NK-92 treated with Interleukin-12 subunit alpha and Interleukin-12 subunit beta, amount 100 ng/mL, for 24 hours (cell line): ENCODE measurements around the gene HLA-F.
A peak's percentile ranks its signal among the peaks of the same experiment; 100 is the strongest.

Experiments
- DNase-seq: peaks from one replicate; lab custom pipeline; 2025; lab: John Stamatoyannopoulos, UW

The HLA-F gene

DNA sequence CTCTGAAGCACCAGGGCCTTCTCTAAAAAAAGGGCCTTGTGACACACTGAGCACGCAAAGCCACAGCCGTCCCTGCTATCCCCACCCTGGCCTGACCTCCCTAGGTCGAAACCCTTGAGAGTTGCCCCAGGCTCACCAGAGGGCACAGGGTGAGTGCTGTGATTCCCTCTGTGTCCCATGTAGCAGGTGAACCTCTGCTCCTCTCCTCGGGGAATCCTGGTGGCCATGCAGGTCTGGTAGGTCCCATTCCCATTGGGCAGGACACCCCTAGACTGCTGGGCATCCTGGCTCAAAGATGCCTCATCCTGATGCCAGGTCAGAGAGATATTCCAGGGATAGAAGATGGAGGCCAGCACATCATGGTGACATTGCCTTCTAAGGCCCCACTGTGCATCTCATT, 20.9 kb downstream of the HLA-F start:
- DNase-seq = no peak

DNA sequence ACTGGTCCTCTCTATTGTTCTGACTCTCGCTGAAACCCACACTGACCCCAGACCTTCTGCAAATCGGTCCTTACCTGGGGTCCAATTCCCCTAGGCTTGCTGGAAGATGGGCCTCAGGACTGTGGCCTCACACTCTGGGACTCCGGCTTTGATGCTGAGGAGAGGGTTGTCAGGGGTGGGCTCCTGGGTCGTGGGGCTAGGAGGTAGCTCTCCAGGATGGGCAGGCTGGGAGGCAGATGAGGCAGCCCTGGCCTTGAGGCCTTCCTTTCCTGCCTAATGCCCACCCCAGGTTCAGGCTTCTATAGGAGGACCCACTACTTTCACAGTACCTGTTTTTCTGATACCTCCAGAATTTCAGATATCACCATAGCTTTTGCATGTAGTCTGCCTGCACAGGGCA, 21.4 kb downstream of the HLA-F start:
- no peak for DNase-seq

DNA sequence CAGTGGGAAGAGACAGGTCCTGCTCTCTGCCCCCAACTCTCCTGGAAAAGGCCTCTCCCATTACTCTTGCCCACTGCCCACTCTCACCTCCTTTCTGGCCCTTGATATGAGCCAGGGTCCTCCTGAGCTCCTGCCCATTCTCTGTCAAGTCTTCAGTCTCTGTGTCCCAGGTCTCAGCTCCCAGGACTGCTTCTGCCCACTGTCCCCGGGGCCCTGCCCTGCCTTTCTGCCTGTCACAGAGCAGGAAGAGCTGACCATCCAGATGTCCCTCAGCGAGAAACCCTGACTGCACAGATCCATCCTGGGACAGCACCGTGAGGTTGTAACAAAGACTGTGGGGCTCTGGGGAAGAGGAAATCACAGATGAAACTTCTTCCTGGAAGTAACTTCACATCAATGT, 22.2 kb downstream of the HLA-F start:
- DNase-seq = no peak

DNA sequence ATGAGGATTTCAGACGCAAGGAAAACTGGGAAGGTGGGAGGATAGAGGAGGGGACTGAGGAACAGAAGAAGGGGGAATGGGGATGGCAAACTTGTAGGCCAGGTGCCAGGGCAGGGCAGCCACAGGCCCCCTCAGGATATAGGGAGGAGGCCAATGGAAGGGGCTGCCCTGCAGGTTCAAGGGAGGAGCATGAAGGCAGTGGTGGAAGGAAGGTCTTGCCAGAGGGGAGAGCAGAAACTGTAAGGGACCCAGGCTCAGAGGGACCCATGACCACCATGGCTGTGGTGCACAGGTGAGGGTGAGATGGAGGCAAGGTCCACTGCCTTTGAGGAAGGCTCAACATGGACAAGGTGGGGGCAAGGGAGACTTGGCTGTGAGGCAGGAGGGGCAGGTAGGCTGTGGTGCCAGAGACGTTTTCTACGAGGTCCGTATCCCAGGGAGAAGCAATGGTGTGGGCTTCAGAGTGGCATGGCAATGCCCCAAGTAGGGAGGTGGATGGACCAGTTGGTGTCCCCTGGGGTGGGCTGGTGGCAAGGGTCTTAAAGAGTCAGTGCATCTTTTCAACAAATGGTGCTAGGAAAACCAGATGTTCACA, 22.7 kb downstream of the HLA-F start:
- DNase-seq = no peak

DNA sequence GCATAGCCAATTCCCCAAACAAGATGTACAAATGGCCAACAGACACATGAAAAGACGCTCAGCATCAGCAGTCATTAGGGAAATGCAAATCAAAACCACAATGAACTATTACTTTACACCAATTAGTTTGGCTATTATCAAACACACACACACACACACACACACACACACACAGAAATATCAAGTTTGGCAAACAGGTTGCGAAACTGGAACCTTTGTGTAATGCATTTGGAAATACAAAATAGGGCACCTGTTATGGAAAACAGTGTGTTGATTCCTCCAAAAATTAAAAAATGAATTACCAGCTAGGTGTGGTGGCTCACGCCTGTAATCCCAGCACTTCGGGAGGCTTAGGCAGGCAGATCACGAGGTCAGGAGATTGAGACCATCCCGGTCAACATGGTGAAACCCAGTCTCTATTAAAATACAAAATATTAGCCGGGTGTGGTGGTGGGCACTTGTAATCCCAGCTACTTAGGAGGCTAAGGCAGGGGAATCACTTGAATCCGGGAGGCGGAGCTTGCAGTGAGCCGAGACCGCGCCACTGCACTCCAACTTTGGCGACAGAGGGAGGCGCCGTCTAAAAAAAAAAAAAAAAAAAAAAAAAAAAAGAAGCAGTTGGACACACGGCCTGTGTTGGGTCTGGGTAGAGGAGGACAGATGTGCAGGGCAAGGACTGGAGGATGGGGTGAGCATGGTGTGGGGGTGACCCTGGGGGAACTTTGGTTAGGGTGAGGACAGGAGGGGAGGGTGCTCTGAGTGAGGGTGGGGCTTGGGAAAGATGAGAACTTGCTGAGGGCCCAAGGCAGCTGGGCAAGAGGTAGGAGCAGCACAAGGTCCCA, 23.8 kb downstream of the HLA-F start:
- no peak for DNase-seq

DNA sequence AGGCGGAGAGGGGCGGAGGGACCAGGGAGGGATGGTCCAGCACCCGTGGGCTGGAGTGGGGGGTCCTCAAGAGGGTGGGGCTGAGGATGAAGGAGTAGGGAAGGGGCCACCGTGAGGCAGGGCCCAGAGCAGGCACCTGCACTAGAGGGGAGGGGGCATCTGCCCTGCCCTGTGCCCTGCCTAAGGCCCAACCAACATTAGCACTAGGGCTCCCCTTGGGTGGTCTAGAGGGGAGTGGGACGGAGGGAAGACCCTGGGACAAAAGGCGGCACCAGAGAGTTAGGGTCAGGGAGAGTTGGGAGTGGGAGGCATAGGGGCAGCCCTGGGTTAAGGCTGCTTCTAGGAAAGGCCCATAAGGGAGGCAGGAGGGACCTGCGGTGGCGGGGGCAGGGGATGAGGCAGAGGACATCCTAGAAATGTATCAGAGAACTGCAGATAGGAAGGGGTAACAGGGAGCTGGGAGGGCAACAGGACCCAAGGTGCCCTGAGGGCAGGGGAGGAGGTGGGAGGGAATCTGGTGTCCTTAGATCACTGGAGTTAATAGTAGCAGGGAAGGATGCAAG, 24.5 kb downstream of the HLA-F start:
- no peak for DNase-seq

DNA sequence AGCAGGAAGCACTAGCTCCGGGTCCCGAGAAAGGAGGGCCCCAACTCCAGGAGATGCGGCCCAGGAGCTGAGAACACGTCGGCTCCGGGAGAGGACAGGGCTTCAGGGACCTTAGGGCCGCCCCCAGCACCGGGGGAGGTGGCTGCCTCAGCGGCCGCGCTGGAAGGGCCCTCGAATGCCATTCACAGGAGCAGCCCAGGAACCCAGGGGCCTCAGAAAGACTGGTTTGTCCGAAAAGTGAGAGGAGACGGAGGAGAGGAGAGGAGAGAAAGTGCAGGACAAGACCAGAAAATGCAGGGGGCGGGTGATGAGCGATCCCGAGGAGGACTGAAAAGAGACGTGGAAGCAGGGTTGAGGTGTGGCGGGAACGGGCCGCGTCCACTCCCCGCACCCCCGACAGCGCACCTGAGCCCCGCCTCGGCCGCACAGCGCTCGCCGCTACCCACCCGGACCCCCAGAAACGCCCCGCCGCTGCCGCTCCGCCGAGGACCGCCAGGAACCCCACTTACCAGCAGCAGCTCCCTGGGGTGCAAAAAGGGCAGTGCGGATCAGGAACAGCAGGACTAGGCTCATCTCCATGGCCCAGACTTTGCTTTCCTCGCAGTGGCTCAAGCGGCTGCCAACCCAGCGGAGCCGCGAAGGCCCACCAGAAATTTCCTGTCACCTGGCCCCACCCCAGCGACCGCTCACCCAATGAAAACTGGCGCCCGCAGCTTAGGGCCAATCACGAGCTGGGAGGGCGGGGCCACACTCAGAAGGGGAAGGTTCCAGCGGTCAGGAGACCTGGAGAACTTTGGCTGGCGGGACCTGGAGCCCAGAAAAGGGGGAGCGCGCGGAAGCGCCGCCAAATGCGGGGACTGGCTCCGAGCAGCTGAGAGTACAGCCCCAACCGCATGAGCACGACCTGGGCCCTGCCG, 25.4 kb downstream of the HLA-F start:
- DNase-seq = peak; percentile 78

DNA sequence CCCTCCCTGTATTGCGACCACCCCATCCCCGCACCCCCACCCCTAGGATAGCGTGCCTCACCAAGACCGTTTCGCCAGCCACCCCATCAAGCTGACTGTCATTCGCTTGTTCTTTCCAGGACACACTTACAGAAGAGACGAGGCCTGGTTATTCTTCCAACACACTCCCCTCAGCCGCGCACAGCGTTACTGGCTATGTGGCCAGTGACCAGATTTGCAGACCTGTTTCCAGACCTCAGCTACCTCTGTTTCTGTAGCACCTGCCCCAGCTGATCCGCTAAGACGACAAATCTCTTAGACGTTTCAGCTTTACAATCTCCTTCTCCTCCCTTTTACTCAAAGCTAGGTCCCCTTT, 26.1 kb downstream of the HLA-F start:
- DNase-seq = no peak

DNA sequence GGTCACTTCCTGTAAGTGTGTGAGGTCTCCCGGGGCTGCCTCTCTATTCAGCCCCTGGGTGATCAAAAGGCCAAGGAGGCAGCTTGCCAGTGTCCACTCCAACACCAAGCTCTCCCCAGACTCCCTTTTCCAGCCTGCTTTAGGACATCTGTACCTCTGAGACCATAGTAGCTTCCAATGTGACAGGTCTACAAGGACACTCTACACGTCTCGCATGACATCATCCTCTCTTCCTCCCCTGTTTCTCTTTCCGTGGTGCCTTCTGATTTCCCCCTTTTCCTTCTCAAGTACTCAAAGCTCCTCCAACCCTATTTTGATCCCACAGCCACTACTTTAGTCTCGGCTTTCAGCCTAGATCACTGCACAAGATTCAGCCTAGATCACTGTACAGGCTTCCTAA, 26.4 kb downstream of the HLA-F start:
- DNase-seq = no peak

DNA sequence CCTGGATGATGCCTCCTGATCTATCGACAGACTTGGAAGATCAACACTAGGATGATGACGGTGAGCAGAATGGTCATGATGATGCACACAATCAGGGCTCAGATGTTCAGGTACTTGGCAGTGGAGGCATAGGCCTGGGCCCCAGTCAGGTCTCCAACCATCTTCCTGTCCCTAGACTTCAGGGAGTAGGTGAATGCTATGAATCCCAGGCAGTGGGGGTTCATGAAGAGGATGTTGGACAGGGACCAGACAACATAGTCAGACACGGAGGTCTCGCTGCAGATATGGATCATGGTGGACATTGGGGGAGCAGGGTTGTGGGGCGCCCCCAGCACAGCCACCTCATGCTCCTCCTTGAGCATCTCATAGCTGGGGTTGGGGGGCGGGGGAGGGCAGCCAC, 27.5 kb downstream of the HLA-F start:
- no peak for DNase-seq

DNA sequence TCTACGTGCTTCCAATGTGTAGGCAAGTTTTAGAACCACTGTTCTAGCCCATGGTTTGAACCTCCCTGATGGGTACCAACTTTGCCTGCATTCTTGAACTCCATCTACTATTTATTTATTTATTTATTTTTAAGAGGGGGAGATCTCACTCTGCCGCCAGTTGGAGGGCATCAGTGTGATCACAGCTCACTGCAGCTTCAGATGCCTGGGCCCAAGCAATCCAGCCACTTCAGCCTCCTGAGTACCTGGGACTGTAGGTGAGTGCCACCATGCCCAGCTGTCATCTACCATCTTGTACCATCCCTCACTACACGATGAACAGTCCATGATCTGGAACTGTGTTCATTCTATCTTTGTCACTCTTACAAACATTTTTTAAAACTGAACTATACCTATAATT, 28.2 kb downstream of the HLA-F start:
- DNase-seq = no peak

DNA sequence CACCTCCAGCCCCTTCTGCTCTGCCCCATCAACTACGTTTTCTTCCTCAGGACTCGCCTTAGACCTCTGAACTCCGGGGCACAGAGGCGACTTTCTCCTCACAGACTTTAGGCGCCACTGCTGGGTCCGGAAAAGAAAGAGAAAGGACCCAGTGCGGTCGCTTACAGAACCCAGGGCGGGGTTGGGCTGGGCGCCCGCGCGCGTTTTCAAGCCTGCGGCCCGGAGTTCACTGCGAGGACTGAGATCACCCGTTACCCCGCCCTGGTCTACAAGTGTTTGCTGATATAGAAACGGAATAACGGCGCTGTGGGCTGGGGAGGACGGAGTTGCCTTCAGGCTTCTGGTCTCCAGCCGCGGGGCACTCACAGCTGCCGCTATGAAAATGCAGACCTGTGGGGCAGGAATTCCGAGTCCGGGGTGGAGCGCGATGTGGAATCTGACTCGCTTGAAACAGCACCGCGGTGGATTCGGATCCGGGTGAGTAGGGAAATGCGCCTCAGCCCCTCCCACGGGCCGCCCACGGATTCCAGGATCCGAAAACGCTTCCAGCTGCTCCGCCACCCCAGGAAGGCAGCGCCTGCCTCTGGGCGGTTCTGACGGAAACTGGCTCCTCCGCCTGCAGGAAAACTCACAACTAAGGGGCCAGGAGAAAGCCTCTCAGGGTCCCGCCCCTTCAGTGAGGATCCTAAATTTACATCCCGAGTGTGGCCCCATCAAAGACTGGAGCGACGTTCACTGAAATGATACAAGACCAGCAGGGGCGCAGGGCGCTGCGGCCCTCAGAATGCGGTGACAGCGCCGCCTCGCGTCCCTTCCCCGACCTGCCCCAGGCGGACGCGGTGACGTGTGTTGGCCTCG, 29.4 kb downstream of the HLA-F start:
- DNase-seq = peak; percentile 67

DNA sequence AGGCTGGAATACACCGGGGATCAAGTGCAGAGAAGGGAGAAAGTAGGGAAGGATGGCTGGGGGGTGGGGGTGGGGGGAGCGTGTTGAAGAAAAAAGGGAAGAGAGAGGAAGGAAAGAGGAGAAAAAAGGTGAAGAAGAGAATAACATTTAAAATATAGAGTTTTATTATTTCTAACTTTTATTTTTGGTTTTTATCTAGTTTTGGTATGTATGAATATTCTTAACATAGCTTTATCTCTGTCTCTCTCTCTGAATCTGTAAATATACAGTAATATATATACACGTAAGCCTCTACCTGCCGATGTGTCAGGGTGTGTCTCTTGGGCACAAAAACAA, 30.0 kb downstream of the HLA-F start:
- no peak for DNase-seq

DNA sequence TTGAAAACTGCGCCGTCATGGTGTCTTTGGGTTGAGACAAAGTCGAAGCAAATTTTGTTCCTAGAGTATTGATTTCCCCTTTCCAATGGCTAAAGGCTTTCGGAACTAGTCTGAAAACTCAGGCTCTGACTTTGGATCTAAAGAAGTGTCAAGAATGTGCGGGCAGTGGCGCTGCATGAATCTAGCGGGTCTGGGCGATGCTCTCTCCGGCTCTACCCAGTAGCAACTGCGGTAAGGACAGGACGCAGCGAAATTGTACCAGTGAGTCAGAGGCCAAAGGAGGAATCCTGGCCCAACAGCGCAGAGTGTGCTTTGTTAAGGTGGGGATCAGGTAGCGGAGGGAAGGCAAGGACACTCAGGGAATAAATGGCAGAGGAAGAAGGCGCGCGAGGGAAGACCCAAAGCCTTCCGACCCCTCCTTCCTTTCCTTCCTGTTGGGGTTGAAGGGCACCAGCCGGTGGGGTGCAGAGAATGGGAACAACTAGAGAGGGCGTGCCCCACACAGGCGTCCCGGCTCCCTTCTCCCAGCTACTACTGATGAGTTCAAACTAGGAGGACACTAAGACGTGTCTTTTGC, 32.1 kb downstream of the HLA-F start:
- DNase-seq = no peak

DNA sequence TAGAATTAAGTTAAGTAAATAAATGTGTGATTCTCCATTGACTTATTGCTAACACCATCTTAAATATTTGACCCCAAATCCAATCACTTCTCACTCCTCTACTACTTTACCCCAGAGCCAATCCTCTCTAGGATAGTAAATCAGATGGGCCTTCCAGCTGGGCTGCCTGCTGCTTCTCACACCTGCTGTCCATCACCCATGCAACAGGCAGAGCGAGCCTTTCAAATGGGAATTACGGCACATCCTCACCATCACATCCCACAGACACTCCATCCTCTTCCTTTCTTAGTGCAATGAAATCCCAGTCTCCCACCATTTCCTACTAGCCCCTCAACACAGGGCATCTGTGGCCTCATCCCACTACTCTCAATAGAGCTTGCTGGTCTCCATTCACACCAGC, 34.0 kb downstream of the HLA-F start:
- DNase-seq = no peak

DNA sequence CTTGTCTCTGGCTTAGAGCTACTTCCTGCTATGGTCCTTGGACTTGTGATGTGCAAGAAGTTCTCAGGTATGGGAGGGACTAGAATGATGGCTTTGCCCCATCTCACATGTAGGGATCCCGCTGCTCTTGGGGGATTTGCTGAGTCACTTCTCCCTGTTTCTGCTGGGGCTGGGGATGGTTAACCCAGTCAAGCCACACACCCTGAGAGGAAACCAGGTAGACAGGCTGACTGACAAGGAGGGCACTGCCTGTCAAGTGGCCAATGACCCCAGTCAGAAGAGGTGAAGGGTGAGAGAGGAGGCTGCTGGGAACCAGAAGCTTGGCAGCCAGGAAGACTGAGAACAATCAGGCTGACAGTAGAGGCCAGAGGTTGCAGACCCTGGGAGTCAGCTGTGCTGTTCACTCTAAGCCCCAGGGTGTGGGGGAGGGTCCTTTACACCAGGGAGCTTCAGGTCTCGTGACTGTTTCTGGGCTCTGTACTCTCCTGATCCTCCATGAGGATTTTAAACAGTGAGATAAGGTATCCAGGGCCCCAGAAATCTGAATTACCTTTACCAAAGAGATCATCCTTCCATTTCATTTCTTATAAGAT, 34.6 kb downstream of the HLA-F start:
- DNase-seq = no peak

DNA sequence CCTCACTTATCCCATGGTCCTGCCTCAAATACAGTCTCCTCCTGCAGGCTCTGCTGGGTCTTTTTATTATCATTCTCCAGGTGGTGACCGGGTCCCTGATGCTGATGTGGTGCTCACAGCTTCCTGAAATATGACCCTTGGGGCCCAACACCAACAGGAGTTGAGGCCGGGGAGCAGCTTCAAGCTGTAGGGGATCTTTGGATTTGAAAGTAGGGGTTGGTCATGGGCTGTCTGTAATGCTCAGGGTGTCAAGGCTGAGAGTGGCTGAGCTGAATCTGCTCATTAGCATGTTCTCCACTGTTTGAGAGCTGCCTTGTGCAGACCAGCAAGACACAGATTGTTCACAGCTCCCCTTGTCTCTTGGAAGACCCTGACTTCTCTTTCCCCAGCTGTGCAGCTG, 35.5 kb downstream of the HLA-F start:
- DNase-seq = no peak

DNA sequence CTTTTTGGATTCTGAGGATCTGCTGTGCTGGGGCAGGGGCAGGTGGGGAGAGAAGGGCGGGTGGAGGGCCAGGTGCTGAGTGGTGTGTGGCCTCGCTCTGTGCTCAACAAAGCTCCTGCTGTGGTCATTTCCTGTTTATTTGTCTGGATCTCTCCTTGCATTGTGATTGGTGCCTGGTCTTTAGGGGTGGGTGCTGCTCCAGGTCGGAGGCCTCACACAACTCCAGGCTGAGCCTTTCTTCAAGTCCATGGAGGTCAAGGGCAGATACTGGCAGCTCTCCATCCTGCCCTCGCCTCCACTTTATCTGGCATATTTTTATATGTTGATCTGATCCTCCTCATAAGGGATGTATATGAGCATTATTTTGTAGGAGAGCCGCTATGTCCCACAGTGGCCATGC, 36.2 kb downstream of the HLA-F start:
- no peak for DNase-seq

DNA sequence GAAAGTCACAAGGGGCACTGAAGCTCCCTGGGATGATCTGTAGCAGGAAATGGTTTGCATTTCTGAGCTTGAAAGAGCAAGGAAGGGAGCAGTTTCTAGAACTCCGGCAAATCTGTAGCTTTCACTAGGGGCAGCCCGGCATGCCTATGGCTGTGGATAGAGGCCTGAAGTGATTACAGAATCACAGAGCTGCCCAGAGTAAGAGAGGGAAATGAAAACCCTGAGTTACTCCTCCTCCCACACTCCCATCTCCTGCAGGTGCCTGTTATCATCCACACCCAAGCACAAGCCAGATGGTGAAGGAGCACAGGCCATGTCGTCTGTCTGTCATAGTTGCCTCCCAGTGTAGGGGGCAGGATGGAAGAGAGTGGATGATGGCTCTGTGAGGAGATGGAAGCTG, 37.1 kb downstream of the HLA-F start:
- no peak for DNase-seq

DNA sequence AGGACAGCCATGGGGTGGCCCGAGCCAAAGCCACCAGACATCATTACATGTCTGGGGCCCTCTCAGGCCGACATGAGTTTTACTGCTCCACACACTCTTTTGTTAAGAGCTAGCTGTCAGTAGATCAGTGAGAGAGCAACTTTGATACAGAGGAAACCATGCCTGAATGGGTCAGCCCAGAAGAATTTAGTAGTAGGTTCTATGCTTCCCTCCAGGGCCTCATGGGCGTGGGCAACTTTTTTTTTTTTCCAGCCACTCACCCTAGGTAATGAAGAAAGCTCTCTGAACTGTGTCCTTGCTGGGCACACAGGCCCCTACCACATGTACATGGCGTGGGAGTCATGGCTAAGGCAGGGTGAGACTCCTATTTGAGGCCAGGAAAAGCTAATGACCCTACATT, 38.8 kb downstream of the HLA-F start:
- no peak for DNase-seq

DNA sequence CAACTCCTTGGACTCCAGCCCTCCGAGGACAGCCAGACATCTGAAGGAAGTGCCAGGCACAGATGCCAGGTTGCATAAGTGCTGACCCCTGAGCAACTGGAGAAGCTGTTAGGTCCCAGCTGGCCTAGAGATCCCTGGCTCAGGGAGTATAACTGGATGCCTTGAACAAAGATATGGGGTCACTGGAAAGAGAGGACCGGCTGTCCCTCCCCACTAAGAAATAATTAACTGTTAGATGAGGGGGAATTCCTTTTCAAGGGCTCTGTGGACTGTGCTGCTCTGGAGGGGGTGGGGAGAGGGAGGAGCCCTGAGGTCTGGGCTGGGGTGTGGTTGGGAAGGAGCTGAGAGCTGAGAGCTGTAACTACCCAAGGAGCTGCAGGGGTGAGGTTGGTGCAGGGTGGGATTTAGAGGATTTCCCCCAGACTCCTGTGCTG, 39.6 kb downstream of the HLA-F start:
- no peak for DNase-seq
